Measurements from ENCODE around the gene ERBIN.
A peak's percentile ranks its signal among the peaks of the same experiment; 100 is the strongest.

Gene ERBIN

DNA sequence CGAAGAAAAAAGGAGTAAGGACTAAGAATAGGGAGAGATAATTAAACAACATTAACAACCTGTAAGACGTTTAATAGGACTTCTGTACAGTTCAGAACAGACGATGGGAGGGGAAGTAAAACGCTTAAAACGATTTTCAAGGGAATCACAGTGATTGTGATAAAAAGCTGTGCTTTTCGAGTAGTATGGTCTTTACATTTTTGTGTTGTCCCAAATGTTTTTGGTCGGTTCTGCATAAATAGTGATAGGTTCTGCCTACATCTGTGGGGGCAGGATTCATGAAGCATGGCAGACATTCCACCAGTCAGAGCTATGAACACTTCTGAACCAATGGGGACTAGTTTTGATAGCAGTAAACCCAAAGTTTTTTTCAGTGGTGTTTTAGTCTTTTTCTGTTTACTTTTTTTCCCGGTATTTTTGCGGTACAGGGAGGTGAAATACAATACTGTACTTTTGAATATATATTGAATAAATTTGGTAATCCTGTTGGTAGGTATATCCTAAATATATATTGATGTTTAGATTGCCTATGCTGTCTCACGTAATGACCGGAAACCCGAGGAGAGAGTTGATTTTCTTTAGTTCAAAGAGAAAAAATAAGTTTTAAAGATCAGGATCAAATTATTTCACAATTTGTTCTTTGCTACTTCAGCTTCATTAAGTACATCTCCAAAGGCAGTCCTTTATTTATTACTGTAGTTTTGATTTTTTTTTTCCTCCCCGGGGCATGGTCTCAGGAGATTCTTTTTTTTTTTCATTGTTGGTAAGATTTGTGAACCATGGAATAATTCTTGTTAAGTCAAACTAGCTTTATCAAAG lies 1.3 kb downstream of the ERBIN start:
- Histone ChIP-seq H3K23ac (ENCODE audit: low read length) (no peak overlapping the region), H2AK5ac (ENCODE audit: low read length) (no peak overlapping the region), H3K14ac (ENCODE audit: low read length) (no peak overlapping the region), H2AFZ (ENCODE audit: insufficient read depth, low read length, poor library complexity) (no peak overlapping the region), H3K9me3 (ENCODE audit: insufficient read depth, low read depth, low read length) (no peaks in the 10 kb centered on the region), H3K18ac (ENCODE audit: low read length) (no peak overlapping the region), H3K4me1 (ENCODE audit: control insufficient read depth in 1 of 2, insufficient read depth in 2 of 2, low read length in 2 of 2) (peaks cover 0 to 2% of the 10 kb centered on the region in 2 experiments), H3K4me2 (ENCODE audit: low read length) (peak overlapping the region; percentile 66), H3K79me1 (ENCODE audit: low read length) (peaks cover 22% of the 10 kb centered on the region), H3K36me3 (ENCODE audit: control insufficient read depth in 1 of 2, insufficient read depth in 2 of 2, low read length in 2 of 2) (peaks cover 0 to 2% of the 10 kb centered on the region in 2 experiments), H3K9ac (ENCODE audit: low read length) (no peak overlapping the region), H4K91ac (ENCODE audit: low read depth, low read length) (no peak overlapping the region), H3K4ac (ENCODE audit: low read depth, low read length) (peak overlapping the region; percentile 97), H3K79me2 (ENCODE audit: control insufficient read depth, insufficient read depth, low read length, poor library complexity) (peaks cover 20% of the 10 kb centered on the region), H2BK120ac (ENCODE audit: insufficient read depth, low read length, poor library complexity) (no peak overlapping the region), H3K4me3 (ENCODE audit: low read depth, low read length) (peak overlapping the region; percentile 42), H4K8ac (ENCODE audit: low read depth, low read length) (no peak overlapping the region), H3K27me3 (ENCODE audit: insufficient read depth, low read length) (no peaks in the 10 kb centered on the region), H4K12ac (ENCODE audit: low read depth, low read length) (no peak overlapping the region), H2BK5ac (ENCODE audit: low read depth, low read length, poor library complexity) (no peak overlapping the region), H2BK12ac (ENCODE audit: low read length) (no peak overlapping the region), H3K27ac (ENCODE audit: low read depth, low read length) (no peak overlapping the region)
- peak; percentile 20 to 31 for DNase-seq
- no CpG with 5 or more reads among the region's 13 CpGs for WGBS (ENCODE audit: extremely low coverage, insufficient coverage, insufficient read length)

DNA sequence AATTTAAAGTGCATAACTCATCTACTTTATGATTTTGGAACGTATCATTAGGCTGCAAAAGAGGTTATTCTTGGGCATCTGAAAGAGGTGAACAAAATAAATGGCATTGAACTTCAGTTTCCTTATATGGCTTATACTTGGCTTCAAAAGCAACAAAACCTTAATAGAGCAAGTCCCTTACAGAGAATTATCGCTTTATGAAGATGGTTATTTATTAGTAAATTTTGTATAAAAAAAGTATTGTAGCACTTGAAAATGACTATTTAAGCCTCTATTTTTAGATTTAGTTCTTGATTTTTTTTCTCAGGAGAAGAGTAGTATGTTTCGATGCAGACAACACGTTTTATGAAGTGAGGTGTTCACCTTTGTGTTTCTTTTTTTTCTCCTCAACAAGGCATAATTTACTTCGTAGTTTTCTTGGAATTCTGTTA lies 2.0 kb downstream of the ERBIN start:
- Histone ChIP-seq H3K27ac (ENCODE audit: low read depth, low read length) (no peak overlapping the region), H3K79me1 (ENCODE audit: low read length) (peaks cover 22% of the 10 kb centered on the region), H3K4me2 (ENCODE audit: low read length) (no peak overlapping the region), H3K27me3 (ENCODE audit: insufficient read depth, low read length) (no peaks in the 10 kb centered on the region), H4K91ac (ENCODE audit: low read depth, low read length) (no peak overlapping the region), H3K23ac (ENCODE audit: low read length) (no peak overlapping the region), H2AFZ (ENCODE audit: insufficient read depth, low read length, poor library complexity) (no peak overlapping the region), H4K8ac (ENCODE audit: low read depth, low read length) (no peak overlapping the region), H3K4me3 (ENCODE audit: low read depth, low read length) (no peak overlapping the region), H3K18ac (ENCODE audit: low read length) (no peak overlapping the region), H3K4ac (ENCODE audit: low read depth, low read length) (no peak overlapping the region), H2BK120ac (ENCODE audit: insufficient read depth, low read length, poor library complexity) (no peak overlapping the region), H2BK12ac (ENCODE audit: low read length) (no peak overlapping the region), H3K14ac (ENCODE audit: low read length) (no peak overlapping the region), H2BK5ac (ENCODE audit: low read depth, low read length, poor library complexity) (no peak overlapping the region), H2AK5ac (ENCODE audit: low read length) (no peak overlapping the region), H3K9me3 (ENCODE audit: insufficient read depth, low read depth, low read length) (no peaks in the 10 kb centered on the region), H3K9ac (ENCODE audit: low read length) (no peak overlapping the region), H3K79me2 (ENCODE audit: control insufficient read depth, insufficient read depth, low read length, poor library complexity) (peaks cover 22% of the 10 kb centered on the region), H4K12ac (ENCODE audit: low read depth, low read length) (no peak overlapping the region), H3K4me1 (ENCODE audit: control insufficient read depth in 1 of 2, insufficient read depth in 2 of 2, low read length in 2 of 2) (peaks cover 0 to under 1% of the 10 kb centered on the region in 2 experiments), H3K36me3 (ENCODE audit: control insufficient read depth in 1 of 2, insufficient read depth in 2 of 2, low read length in 2 of 2) (peaks cover 0 to 2% of the 10 kb centered on the region in 2 experiments)
- no CpG with 5 or more reads among the region's 5 CpGs for WGBS (ENCODE audit: extremely low coverage, insufficient coverage, insufficient read length)
- DNase-seq, result no peak

DNA sequence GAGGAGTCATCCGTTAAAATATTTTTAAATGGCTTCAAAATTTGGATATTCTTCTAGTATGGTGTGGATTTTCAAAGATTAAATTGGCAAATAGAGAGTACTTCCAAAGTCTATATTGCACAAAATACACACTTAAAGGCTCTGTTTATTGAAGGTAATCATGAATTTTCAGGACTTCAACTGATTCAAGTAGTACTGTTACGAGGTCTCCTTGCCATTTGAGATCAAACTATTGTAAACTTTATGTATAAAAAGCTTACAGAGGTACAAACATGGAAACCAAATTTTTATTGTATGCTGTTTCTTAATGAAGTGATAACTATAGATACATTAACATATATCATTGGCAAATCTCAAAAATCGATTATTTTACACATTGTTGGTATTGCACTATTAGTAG lies 2.5 kb downstream of the ERBIN start:
- H3K79me2 ChIP-seq (ENCODE audit: control insufficient read depth, insufficient read depth, low read length, poor library complexity), result peaks cover 22% of the 10 kb centered on the region
- H3K14ac ChIP-seq (ENCODE audit: low read length), result no peak overlapping the region
- H2AFZ ChIP-seq (ENCODE audit: insufficient read depth, low read length, poor library complexity), result no peak overlapping the region
- no peak overlapping the region for H3K4ac ChIP-seq (ENCODE audit: low read depth, low read length)
- no peaks in the 10 kb centered on the region for H3K4me1 ChIP-seq (ENCODE audit: control insufficient read depth in 1 of 2, insufficient read depth in 2 of 2, low read length in 2 of 2)
- H3K23ac ChIP-seq (ENCODE audit: low read length), result no peak overlapping the region
- no CpG with 5 or more reads among the region's 3 CpGs for WGBS (ENCODE audit: extremely low coverage, insufficient coverage, insufficient read length)
- no peak overlapping the region for H2BK12ac ChIP-seq (ENCODE audit: low read length)
- no peak overlapping the region for H3K4me3 ChIP-seq (ENCODE audit: low read depth, low read length)
- H4K12ac ChIP-seq (ENCODE audit: low read depth, low read length), result no peak overlapping the region
- H3K79me1 ChIP-seq (ENCODE audit: low read length), result peaks cover 22% of the 10 kb centered on the region
- H2BK5ac ChIP-seq (ENCODE audit: low read depth, low read length, poor library complexity), result no peak overlapping the region
- H2BK120ac ChIP-seq (ENCODE audit: insufficient read depth, low read length, poor library complexity), result no peak overlapping the region
- no peak for DNase-seq
- no peaks in the 10 kb centered on the region for H3K27me3 ChIP-seq (ENCODE audit: insufficient read depth, low read length)
- H3K9me3 ChIP-seq (ENCODE audit: insufficient read depth, low read depth, low read length), result no peaks in the 10 kb centered on the region
- no peak overlapping the region for H2AK5ac ChIP-seq (ENCODE audit: low read length)
- no peak overlapping the region for H4K91ac ChIP-seq (ENCODE audit: low read depth, low read length)
- no peak overlapping the region for H4K8ac ChIP-seq (ENCODE audit: low read depth, low read length)
- H3K36me3 ChIP-seq (ENCODE audit: control insufficient read depth in 1 of 2, insufficient read depth in 2 of 2, low read length in 2 of 2), result peaks cover 0 to 2% of the 10 kb centered on the region in 2 experiments
- no peak overlapping the region for H3K27ac ChIP-seq (ENCODE audit: low read depth, low read length)
- H3K4me2 ChIP-seq (ENCODE audit: low read length), result no peak overlapping the region
- no peak overlapping the region for H3K18ac ChIP-seq (ENCODE audit: low read length)
- H3K9ac ChIP-seq (ENCODE audit: low read length), result no peak overlapping the region

DNA sequence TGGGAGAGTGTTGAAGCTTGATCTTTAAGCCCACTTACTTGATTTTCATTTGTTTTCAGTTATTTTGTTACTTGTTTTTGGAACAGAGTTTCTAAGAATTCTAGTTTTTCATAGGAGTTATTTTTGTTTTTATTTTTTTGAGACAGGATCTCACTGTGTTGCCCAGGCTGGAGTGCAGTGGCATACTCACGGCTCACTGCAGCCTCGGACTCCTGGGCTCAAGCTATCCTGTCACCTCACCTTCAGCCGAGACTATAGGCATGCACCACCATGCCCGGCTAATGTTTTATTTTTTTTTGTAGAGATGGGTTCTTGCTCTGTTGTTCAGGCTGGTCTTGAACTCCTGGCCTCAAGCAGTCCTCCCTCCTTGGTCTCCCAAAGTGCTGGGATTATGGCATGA lies 6.3 kb downstream of the ERBIN start:
- Histone ChIP-seq H3K4ac (ENCODE audit: low read depth, low read length) (peak overlapping the region; percentile 89), H3K9me3 (ENCODE audit: insufficient read depth, low read depth, low read length) (no peaks in the 10 kb centered on the region), H3K23ac (ENCODE audit: low read length) (no peak overlapping the region), H4K91ac (ENCODE audit: low read depth, low read length) (no peak overlapping the region), H2AK5ac (ENCODE audit: low read length) (no peak overlapping the region), H2BK5ac (ENCODE audit: low read depth, low read length, poor library complexity) (no peak overlapping the region), H3K4me3 (ENCODE audit: low read depth, low read length) (no peak overlapping the region), H4K8ac (ENCODE audit: low read depth, low read length) (no peak overlapping the region), H4K12ac (ENCODE audit: low read depth, low read length) (no peak overlapping the region), H3K9ac (ENCODE audit: low read length) (no peak overlapping the region), H3K27ac (ENCODE audit: low read depth, low read length) (no peak overlapping the region), H3K14ac (ENCODE audit: low read length) (no peak overlapping the region), H3K79me1 (ENCODE audit: low read length) (no peaks in the 10 kb centered on the region), H3K4me1 (ENCODE audit: control insufficient read depth in 1 of 2, insufficient read depth in 2 of 2, low read length in 2 of 2) (no peaks in the 10 kb centered on the region), H2AFZ (ENCODE audit: insufficient read depth, low read length, poor library complexity) (no peak overlapping the region), H3K4me2 (ENCODE audit: low read length) (no peak overlapping the region), H3K79me2 (ENCODE audit: control insufficient read depth, insufficient read depth, low read length, poor library complexity) (peaks cover 12% of the 10 kb centered on the region), H3K27me3 (ENCODE audit: insufficient read depth, low read length) (no peaks in the 10 kb centered on the region), H3K36me3 (ENCODE audit: control insufficient read depth in 1 of 2, insufficient read depth in 2 of 2, low read length in 2 of 2) (peaks cover 0 to 2% of the 10 kb centered on the region in 2 experiments), H2BK120ac (ENCODE audit: insufficient read depth, low read length, poor library complexity) (no peak overlapping the region), H3K18ac (ENCODE audit: low read length) (no peak overlapping the region), H2BK12ac (ENCODE audit: low read length) (no peak overlapping the region)
- DNase-seq, result no peak
- no CpG with 5 or more reads among the region's 4 CpGs for WGBS (ENCODE audit: extremely low coverage, insufficient coverage, insufficient read length)
